SU-DHL-6 (cell line): ENCODE measurements around the gene COL21A1.

Experiments used
- CTCF ChIP-seq: fragments of 200-600 bp; sonication (generic); IDR thresholded peaks from one replicate; pipeline ENCODE4 v1.5.1; 2017; ENCODE audit warnings: antibody characterized with exemption, mild to moderate bottlenecking, low read length, moderate library complexity; ENCODE audit not compliant: insufficient read depth, poor library complexity, severe bottlenecking
- EZH2phosphoT487 ChIP-seq: fragments of 200-600 bp; sonication (generic), shearing (Covaris generic); conservative IDR thresholded peaks from 2 replicates; pipeline ENCODE4 v1.6.1; 2018; ENCODE audit warnings: mild to moderate bottlenecking, antibody characterized with exemption, low read length, moderate library complexity, mixed read lengths

- TF ChIP-seq CTCF = no peak
- no peak for TF ChIP-seq EZH2phosphoT487
These were observed 188.7 kb downstream of the COL21A1 start for GRCh38 chr6:56058636-56059035.
